ENCODE results near the gene AEN.
"Not testable (repeated sequence)": the region's sequence is repeated elsewhere in the genome, so short reads cannot be mapped to it uniquely, and the experiment has no call there.

AEN gene

GRCh38 chr15:88631464-88632028 lies 10.4 kb downstream of the AEN start:
- no peak for DNase-seq

GRCh38 chr15:88632797-88633196 lies 11.7 kb downstream of the AEN start:
- not testable (repeated sequence) for DNase-seq

GRCh38 chr15:88634449-88634848 lies 13.3 kb downstream of the AEN start:
- no peak for DNase-seq

- no peak for DNase-seq
Measured at GRCh38 chr15:88635318-88635717, 14.2 kb downstream of the AEN start.

GRCh38 chr15:88636050-88636449 lies 14.9 kb downstream of the AEN start:
- no peak for DNase-seq

GRCh38 chr15:88636654-88637053 lies 15.5 kb downstream of the AEN start:
- DNase-seq = no peak

- no peak for DNase-seq
Measured at GRCh38 chr15:88637436-88637835, 16.3 kb downstream of the AEN start.

- no peak for DNase-seq
Measured at GRCh38 chr15:88637841-88638625, 16.9 kb downstream of the AEN start.

- peak; percentile 97 for DNase-seq
Measured at GRCh38 chr15:88638626-88639372, 17.7 kb downstream of the AEN start, which contains the start of gene ISG20. Gene ISG20 (plus strand): TSS chr15:88639016. CDS start chr15:88639367, 351 bp downstream.

- DNase-seq = no peak
Measured at GRCh38 chr15:88641959-88642452, 20.9 kb downstream of the AEN start.

- not testable (repeated sequence) for DNase-seq
Measured at GRCh38 chr15:88642514-88642913, 21.4 kb downstream of the AEN start.

GRCh38 chr15:88644741-88645140 lies 23.6 kb downstream of the AEN start:
- no peak for DNase-seq

GRCh38 chr15:88645171-88646087 lies 24.3 kb downstream of the AEN start:
- DNase-seq = no peak

GRCh38 chr15:88646088-88646405 lies 24.9 kb downstream of the AEN start:
- no peak for DNase-seq

- no peak for DNase-seq
Measured at GRCh38 chr15:88646951-88647350, 25.8 kb downstream of the AEN start.

GRCh38 chr15:88647351-88648105 lies 26.4 kb downstream of the AEN start:
- no peak for DNase-seq

- DNase-seq = peak; percentile 74
Measured at GRCh38 chr15:88648357-88649214, 27.4 kb downstream of the AEN start.

- no peak for DNase-seq
Measured at GRCh38 chr15:88649286-88649733, 28.2 kb downstream of the AEN start.

- no peak for DNase-seq
Measured at GRCh38 chr15:88649753-88650551, 28.8 kb downstream of the AEN start.

- DNase-seq = no peak
Measured at GRCh38 chr15:88650556-88650955, 29.4 kb downstream of the AEN start.

All from hematopoietic multipotent progenitor cell treated with erythropoietin and hydrocortisone succinate and interleukin-3 and kit ligand, for 8 days (in vitro differentiated cells).